GM18520 (cell line): Measurements from ENCODE around the gene ATP6V0D1.
"Not testable (repeated sequence)": the region's sequence is repeated elsewhere in the genome, so short reads cannot be mapped to it uniquely, and the experiment has no call there.

Experiments
- ATAC-seq: cut with Tn5 transposase; IDR thresholded peaks from one replicate; pipeline ENCODE4 v1.9.1; 2021; ENCODE audit not compliant: unreplicated experiment

Gene ATP6V0D1

GRCh38 chr16:67480833-67481560 lies at the start of gene ATP6V0D1:
TSS of gene ATP6V0D1 (minus strand) at chr16:67481157. CDS start at chr16:67481086, 71 bp downstream.
- ATAC-seq: peak; percentile 88

- no peak for ATAC-seq
Observed at GRCh38 chr16:67530013-67530939, 49.3 kb upstream of the ATP6V0D1 start.

GRCh38 chr16:67529582-67530012 lies 48.6 kb upstream of the ATP6V0D1 start:
- ATAC-seq: no peak

GRCh38 chr16:67528870-67529581 lies 48.1 kb upstream of the ATP6V0D1 start:
- ATAC-seq: no peak

- ATAC-seq: no peak
Observed at GRCh38 chr16:67528222-67528869, 47.4 kb upstream of the ATP6V0D1 start, which contains the start of gene RIPOR1. TSS of gene RIPOR1 (plus strand) at chr16:67528829. CDS start at chr16:67538447, 9,618 bp downstream.

GRCh38 chr16:67526149-67526791 lies 45.3 kb upstream of the ATP6V0D1 start:
- no peak for ATAC-seq

- no peak for ATAC-seq
Observed at GRCh38 chr16:67525176-67525860, 44.4 kb upstream of the ATP6V0D1 start.

- ATAC-seq: peak; percentile 77
Observed at GRCh38 chr16:67521095-67521804, 40.3 kb upstream of the ATP6V0D1 start.

GRCh38 chr16:67519242-67519641 lies 38.3 kb upstream of the ATP6V0D1 start:
- ATAC-seq: no peak

GRCh38 chr16:67518676-67519075 lies 37.7 kb upstream of the ATP6V0D1 start:
- ATAC-seq: no peak

GRCh38 chr16:67517661-67518423 lies 36.9 kb upstream of the ATP6V0D1 start:
- ATAC-seq: no peak

- no peak for ATAC-seq
Observed at GRCh38 chr16:67517155-67517445, 36.1 kb upstream of the ATP6V0D1 start.

GRCh38 chr16:67516296-67517154 lies 35.6 kb upstream of the ATP6V0D1 start:
- no peak for ATAC-seq

- ATAC-seq: peak; percentile 38
Observed at GRCh38 chr16:67514382-67514828, 33.4 kb upstream of the ATP6V0D1 start.

- not testable (repeated sequence) for ATAC-seq
Observed at GRCh38 chr16:67513892-67514291, 32.9 kb upstream of the ATP6V0D1 start.

GRCh38 chr16:67509016-67509415 lies 28.1 kb upstream of the ATP6V0D1 start:
- ATAC-seq: no peak

- ATAC-seq: no peak
Observed at GRCh38 chr16:67506468-67506867, 25.5 kb upstream of the ATP6V0D1 start.
